HUDEP-2 (cell line): ENCODE measurements around the gene FCRL5.

Source experiments
- DNase-seq, 76 experiments: peaks; one replicate each; lab custom pipeline; 2025; ENCODE audit not compliant: unreplicated experiment in 76 of 76; lab: John Stamatoyannopoulos, UW

The FCRL5 gene

DNA sequence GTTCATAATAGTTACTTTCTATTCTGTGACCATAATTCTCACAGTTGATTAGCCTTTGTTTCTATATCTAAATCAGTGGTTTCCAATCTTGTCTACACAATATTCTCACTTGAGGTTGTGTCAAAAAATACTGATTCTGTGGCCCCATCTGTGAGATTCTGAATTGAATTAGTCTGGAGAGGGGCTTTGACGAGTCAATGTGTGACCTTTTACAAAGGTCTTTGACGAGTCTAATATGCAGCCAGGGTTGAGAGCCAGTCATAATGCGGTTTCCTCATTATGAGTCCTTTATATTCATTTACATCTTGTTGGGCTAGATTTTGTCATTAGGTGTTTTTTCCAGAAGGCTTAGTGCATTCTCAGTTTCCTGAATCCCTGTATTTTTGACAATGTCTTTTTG lies 19.7 kb downstream of the FCRL5 start:
- DNase-seq: no peak

DNA sequence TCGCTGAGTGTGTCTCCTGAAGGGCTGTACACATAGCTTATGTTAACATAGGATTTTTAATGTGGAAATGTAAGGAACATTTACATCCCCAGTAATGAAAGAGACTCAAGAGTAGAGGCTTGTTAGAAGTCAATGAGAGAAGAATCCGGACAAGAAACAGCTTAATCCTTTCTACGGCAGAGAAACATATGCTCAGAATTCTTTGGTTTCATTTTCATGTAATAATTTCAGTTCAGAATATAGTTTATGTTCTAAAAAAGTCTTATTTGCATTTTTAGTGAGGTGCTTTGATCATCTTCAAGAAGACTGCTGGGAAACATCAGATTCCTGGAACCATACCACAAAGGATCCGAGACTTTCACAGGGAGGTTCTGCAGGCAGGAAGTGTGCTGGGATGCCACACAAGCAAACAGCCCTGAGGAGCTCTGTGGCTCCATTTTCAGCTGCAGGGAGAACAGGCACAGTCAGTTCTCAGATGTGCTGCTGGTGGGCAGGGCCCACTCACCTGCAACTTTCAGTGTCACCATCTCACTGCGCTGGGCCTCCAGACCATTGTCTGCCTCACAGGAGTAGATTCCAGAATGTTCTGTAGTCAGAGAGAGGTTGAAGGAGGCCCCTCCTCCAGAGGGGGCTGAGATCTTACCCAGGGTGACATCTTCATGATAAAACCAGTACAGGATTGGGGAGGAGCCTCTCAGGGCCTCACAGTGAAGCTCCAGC lies 28.4 kb downstream of the FCRL5 start:
- DNase-seq: no peak

DNA sequence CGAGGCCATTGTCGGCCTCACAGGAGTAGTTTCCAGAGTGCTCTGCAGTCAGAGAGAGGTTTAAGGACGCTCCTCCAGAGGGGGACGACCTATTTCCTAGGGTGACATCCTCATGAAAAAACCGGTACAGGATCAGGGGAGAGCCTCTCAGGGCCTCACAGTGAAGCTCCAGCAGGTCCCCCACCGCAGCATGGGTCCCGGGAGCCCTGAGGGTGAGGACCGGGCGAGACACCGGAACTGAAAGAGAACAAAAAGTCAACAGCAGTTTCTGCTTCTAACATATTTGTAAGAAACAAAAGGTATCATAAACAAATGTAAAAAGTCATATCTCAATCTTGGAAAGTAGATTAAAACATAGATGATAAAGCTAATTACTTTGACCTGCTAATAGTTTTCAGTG lies 31.3 kb downstream of the FCRL5 start:
- DNase-seq: no peak

DNA sequence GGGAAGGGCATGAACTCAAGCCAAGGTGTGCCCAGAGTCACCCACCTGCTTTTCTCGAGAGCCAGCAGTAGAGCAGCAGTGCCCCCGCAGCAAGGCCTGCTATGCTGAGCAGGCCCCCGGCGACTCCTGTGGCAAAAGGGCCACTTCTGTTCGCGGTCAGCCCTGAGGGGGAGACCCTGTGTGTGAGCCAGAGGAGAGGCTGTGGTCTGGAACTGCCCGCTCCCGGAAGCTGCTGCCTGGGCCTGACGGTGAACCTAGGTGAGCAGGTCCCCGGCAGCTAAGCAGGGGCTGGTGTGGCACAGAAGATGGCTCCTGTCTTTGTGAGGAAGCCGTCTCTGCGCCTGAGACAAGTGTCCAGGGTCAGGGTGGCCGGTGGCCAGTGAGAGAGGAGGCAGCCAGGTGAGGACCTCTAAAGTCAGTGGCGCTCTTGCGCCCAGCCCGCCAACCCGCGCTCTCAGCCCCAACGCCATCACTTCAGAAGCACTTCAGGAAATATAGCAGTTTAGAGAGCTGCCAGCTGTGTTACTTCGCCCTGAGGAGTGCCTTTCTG lies 31.9 kb downstream of the FCRL5 start:
- DNase-seq: no peak

DNA sequence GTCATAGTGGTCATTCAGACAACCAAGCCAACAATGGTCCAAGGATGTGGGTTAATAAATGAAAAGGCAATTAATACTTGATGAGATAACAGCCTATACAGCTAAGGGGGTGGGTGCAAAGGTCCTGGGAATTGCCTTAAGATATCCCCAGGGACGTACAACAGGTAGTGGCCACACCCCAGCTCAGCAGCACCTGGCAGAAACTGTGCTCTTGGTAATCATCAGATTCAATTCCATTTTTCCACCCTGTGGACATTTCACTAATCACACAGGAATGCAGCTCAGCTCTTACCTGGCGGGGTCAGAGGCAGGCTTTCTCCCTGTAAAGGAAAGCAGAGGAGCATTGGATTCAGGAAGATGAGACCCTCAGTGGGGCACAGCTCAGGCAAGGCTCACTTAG lies 32.9 kb downstream of the FCRL5 start:
- DNase-seq: no peak

DNA sequence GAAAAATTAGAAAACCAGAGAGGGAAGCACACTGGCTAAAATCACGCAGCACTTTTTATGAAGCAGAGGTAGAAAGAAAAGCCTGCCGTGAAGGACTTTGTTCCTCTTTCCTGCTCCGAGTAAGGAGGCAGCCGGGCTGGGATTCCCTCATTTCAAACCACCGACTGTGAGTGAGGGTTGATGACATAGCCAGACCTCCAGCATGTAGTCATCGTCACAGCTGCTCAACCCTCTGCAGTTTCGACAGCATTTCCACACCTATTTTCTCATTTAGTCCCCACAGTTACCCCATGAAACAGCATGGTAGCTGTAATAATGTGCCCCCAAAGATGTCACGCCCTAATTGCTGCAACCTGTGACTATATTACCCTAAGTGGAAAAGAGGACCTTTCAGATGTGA lies 35.3 kb downstream of the FCRL5 start:
- DNase-seq: no peak

DNA sequence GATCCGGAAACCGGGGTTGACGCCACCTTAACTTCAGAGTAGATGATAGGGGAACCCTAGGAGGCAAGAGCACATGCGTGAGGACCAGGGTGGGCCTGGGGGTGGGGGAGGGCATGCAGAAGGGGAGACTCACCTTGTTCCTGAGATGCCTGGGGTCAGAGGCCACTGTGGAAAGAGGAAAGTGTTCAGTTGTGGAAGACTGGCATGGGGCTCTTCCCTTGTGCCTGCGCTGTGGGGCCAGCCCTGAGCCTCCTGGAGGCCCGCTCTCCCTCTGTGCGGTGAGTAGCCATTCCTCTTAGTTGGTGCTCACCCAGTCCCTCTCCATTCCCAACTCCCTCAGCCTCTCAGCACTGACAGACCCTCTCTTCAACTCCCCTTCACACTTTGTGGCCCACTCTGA lies 36.6 kb downstream of the FCRL5 start:
- DNase-seq: no peak

DNA sequence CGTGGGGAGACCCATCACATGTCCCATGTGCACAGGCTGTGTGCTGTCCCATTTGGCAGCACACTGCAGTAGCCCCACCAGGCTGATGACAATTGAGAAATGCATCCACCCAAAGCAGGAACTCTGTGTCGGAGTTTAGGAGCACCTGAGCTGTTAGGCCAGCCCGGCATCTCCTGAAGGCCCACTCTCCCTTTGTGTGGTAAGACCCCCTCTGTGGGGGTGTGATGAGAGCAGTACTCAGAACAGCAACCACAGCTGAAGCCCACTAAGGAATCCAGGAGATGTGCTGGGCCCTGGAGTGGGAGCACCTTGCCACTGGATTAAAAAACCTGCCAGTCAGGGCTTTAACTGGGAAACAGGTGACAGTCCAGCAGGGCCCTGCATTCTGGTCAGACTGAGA lies 37.2 kb downstream of the FCRL5 start:
- no peak for DNase-seq

DNA sequence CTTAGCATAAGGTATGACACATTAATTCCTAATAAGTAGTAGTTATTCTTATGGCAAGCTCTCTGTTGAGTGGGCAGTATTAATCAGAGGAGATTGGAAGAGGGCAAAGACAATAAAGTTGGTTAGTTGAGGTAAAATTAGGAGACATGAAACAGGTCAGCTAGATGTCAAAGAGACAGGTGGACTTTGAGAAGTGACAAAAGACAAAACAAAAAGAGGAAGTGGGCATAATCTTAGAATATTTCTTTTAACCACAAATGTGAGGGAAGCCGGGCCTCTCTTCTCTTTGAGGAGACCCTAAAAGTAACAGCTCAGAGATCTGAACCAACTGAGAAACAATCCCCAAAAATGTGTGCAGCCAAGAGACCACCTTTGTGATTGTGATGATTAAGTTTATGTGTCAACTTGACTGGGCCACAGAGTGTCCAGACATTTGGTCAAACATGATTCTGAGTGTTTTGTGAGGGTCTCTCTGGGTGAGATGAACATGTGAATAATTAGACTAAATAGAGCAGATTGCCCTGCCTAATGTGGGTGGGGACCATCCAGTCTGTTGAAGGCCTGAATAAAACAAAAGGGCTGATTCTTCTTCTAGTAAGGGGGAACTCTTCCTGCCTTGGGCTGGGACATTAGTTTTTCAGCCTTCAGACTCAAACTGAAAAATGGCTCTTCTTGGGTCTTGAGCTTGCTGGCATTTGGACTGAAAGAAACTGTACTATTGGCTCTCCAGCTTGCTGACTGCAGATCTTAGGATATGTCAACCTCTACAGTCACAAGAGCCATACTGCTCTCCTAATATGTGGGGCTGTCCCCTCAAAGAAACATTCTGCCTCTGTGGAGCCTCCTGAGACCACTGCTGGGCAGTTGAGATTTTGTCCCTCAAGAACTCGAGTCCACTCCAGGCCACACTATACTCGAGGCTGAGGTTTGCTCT lies 40.0 kb downstream of the FCRL5 start:
- no peak for DNase-seq

DNA sequence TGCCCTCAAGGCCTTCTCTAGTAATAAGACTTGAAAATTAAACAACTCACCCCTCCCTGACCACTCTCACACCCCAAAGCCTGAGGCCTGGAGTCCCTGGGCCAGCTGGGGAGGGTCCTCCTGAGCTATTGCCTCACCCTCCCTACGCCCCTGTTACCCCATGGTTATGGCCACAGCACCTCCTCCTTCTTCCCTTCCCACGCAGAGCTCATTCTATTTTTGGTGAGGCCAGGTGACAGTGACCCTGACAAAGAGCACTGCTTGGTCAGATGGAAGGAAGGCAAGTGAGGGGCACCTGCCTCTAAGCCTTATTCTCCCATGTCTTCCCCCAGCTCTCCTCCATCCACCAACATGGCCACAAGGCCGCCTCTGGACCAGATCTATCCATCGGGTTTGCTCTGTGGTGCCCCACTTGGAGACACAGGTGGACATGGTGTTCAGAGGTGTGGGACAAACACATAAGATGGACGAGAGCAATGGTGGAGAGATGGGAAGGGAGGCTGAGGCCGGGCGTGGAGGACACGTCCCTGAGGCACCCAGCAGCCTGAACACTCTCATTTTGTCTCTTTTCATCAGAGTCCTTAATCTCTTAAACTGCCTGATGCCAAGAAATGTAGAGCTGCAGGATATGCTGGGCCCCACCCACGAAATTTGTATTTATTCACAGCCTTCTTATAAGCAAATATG lies 42.6 kb downstream of the FCRL5 start:
- DNase-seq: no peak

DNA sequence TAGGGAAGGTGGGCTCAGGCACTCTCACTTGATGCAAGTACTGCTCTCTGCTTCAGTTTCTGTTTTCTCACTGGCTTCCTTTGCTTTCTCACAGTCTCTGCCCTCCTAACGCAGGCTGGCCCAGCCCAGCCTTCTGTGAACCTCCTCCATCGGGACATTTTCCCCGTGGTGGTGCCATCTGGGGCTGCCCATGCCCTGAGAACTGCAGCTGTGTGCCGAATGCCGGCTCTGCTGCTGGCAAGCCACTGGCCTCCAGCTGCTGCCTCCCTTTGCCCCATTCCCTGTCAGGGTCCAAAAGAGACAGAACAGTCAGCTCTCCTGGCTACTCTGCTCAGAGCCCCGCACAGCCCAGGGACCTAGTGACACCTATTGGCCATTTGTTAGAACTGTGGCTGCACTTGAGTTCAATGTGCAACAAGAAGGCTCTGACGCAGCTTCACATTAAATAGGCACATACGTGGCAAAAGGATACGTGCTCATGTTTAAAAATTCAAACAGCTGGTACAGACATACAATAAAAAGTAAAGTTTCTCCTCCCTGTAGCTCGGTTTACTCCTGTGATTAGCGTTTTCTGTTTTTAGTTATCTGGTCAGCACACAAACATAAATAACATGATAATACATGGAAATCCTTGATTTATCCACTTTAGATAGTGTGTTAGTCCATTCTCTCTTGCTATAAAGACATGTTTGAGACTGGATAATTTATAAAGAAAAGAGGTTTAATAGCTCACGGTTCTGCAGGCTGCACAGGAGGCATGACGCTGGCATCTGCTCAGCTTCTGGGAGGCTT lies 46.6 kb downstream of the FCRL5 start:
- peak in 33 of 76 experiments; percentile 2 to 47 (median 19) for DNase-seq

DNA sequence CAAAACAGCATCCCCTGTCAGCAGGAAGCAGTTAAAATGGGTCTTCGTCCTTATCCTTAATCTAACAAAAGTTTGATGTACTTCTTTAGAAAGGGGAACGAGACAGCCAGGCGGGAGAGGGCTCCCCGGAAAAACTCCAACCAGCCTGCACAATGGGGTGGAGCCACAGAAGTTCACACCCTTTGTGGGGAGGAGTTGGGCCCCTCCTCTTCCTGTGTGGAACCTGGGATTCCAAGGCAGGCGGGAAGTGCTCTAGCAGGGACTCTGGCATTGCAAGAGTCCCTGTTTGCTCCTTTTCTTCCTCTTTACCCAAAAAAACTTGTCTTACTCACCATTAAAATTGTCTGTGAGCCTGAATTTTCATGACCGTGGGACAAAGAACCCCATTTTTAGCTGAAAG lies 47.7 kb downstream of the FCRL5 start:
- DNase-seq: no peak

DNA sequence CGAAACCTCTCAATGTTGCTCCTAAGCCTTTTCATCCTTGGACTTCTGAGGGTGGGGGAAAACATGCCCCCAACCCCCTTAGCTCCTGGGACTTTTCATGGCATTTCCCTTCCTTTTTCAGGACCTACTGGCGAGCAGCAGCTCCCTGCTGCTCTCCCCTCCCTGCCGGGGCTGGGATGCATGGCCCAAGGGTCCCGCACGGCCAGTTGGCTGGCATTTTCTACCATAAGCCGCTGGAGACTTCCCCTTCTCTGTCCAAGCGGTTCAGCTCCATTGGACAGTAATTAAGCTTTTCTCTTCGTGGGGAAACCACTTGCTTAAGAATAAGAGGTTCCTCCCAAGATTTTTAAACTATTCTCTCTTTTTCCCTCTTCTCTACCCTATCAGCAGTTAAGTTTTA lies 52.8 kb downstream of the FCRL5 start:
- no peak for DNase-seq

DNA sequence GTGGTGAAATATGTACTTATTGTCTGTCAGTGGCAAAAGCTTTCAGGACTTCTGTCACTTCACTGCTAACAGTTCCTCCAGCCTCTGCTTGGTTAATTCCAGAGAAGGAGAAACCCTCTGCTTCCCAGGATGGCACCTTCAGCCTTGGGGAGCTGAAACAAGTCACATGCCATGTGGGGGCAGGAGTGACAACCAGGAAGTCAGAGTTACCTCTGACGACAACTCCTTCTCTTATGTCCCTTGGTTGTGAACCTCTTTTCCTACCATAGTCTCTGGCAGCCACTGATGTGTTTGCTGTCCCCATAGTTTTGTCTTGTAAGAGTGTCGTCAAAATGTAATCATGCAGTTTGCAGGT lies 53.6 kb downstream of the FCRL5 start:
- no peak for DNase-seq

DNA sequence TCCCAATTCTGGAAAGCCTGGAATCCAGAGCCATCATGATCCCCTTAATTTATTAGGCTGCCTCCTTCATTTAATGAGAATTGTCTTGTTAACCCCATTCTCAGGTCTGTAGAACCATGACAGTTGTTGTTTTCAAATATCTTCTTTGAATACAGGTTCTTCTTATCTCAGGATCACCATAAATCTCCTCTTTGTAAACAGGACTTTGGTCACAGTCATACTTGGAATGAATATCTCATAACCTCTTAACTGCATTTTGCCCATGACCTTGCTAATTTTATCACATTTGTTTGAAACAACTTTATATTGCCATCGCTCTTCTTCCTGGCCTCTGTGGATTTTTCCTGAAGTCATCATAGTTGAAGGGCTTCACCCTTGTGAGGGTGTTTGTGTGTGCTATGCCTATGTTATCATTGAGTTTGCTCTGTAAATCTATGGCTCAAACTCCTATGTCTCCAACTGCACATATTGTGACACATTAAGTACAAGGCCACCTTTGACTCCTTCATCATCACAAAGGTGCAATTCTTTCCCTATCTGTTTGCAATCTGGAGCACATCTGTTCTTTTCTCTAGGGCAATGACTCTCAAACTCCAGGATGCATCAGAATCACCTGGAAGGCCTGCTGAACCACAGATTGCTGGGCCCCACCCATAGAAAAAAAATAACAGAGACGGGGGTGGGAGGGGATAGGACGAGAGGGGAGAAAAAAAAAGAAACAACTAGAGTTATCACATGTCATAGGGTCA lies 54.2 kb downstream of the FCRL5 start:
- DNase-seq: no peak

DNA sequence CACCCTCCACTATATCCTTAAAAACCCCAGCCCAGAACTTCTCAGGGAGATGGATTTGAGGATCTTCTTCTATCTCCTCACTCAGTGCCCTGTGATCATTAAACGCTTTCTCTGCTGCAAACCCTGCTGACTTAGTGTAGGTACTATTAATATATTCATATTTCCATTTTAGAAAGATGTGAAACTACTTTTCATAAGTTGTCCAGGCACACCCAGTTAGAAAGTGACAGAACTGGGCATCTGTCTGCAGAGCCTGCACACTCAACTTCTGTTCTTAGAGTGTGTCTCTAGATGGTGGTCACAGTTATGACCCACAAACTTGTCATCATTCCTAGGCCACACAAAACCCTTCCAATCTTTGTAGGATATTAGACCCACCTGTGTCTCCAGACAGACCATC lies 55.0 kb downstream of the FCRL5 start:
- no peak for DNase-seq

DNA sequence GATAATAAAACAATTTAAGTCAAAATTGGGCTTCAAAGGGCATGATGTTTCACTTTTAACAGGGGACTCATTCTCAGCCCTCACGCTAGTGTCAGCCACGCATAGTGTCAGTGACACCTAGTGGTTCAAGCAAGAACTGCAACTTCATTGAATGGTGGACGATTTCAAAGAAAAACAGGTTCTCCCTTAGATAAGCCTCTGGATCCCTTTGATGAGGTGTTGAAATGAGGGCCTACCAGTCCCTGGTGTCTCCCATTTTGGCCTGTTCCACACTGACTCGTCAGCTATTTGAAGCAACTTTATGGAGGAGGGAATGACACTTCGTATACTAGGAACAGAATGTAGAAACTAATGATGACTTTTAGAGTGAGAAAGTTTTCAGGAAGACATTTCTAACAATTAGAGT lies 56.2 kb downstream of the FCRL5 start:
- DNase-seq: peak in 40 of 76 experiments; percentile 3 to 69 (median 33)

DNA sequence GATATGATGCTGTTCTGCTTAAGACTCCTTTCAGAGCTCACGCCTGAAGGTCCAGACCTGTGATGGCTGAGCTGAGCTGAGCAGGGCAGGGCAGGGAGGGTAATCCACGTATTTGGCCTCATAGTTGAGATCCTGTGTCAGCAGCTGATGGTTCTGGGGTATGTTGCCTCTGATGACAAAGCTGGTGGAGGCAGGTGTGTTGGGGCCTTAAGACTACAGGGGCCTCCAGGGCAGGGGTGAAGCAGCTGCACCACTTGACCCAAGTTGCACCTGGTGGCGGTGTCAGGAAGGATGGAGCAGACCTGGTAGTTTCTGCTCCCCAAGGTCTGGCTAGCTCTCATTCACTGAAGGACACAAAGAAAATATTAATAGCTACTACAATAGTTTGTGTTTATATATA lies 57.0 kb downstream of the FCRL5 start:
- DNase-seq: no peak

DNA sequence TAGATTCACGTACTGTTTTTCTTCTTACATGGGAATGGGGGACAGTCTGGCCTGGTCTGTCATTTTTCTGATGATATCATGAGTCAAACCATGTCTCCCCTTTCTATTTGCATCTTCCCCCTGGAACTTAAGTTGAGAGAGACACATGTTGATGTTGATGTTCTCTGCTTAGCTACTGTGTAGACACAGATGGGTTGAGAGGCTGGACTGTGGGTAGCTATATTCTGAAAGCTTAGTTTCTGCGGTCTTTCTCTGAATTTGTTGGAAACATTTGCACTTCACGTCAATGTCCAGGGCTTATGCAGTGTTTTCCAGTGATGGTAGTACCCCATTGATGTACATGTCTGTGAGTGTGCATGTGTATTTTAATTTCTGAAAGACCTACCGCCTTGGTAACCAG lies 58.2 kb downstream of the FCRL5 start:
- DNase-seq: no peak
